ENCODE data around the gene MBNL2. TPM values are rescaled to one million over a fixed set of nuclear protein-coding genes. Genes with fewer than 3 reads are reported as not detected.

MBNL2 gene
- total and polyA plus RNA-seq, 10 of the 15 experiments (the other 5 are each of a cell fraction or from before 2014, with no cell fraction given), result 1.6 to 9.7 (median 6.7) TPM

DNA sequence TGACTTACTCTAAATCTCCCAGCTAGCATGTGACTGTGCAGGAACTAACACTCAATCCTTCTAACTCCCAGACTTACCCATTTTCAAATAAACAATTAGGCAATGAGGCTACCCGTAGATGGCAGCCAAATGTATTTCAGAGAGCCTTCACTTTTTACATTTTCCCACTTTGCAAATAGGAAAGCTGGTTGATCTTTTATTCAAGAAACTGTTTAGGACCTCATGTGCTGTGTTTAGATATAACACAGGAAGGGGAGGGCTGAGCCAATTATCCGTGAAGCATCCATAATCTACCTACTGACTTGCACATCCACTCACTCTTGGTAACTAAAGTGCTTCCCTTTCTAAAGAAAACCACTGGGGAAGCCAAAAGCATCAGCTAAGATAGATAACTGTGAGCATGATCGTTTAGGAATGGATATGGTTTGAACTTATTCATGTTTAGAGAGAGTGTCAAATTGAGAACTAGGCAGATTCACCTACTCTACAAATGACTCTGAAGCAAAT is 33.4 kb downstream of the MBNL2 start (continued):
- TF ChIP-seq, protein P1, sequence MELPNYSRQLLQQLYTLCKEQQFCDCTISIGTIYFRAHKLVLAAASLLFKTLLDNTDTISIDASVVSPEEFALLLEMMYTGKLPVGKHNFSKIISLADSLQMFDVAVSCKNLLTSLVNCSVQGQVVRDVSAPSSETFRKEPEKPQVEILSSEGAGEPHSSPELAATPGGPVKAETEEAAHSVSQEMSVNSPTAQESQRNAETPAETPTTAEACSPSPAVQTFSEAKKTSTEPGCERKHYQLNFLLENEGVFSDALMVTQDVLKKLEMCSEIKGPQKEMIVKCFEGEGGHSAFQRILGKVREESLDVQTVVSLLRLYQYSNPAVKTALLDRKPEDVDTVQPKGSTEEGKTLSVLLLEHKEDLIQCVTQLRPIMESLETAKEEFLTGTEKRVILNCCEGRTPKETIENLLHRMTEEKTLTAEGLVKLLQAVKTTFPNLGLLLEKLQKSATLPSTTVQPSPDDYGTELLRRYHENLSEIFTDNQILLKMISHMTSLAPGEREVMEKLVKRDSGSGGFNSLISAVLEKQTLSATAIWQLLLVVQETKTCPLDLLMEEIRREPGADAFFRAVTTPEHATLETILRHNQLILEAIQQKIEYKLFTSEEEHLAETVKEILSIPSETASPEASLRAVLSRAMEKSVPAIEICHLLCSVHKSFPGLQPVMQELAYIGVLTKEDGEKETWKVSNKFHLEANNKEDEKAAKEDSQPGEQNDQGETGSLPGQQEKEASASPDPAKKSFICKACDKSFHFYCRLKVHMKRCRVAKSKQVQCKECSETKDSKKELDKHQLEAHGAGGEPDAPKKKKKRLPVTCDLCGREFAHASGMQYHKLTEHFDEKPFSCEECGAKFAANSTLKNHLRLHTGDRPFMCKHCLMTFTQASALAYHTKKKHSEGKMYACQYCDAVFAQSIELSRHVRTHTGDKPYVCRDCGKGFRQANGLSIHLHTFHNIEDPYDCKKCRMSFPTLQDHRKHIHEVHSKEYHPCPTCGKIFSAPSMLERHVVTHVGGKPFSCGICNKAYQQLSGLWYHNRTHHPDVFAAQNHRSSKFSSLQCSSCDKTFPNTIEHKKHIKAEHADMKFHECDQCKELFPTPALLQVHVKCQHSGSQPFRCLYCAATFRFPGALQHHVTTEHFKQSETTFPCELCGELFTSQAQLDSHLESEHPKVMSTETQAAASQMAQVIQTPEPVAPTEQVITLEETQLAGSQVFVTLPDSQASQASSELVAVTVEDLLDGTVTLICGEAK (IDR thresholded peaks at IDR 0.05; ENCODE audit: borderline replicate concordance), result no peak
- TF ChIP-seq, protein P2, sequence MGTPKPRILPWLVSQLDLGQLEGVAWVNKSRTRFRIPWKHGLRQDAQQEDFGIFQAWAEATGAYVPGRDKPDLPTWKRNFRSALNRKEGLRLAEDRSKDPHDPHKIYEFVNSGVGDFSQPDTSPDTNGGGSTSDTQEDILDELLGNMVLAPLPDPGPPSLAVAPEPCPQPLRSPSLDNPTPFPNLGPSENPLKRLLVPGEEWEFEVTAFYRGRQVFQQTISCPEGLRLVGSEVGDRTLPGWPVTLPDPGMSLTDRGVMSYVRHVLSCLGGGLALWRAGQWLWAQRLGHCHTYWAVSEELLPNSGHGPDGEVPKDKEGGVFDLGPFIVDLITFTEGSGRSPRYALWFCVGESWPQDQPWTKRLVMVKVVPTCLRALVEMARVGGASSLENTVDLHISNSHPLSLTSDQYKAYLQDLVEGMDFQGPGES (IDR thresholded peaks at IDR 0.05), result no peak
- TF ChIP-seq TCF7 (IDR thresholded peaks at IDR 0.05; ENCODE audit: borderline replicate concordance) (no peak), NR2C2 (IDR thresholded peaks at IDR 0.05; ENCODE audit: borderline replicate concordance, control insufficient read depth, insufficient read length, low read depth) (no peak), REST (IDR thresholded peaks at IDR 0.05; ENCODE audit: low read depth, low read length) (no peak)
- TF ChIP-seq, protein P3, sequence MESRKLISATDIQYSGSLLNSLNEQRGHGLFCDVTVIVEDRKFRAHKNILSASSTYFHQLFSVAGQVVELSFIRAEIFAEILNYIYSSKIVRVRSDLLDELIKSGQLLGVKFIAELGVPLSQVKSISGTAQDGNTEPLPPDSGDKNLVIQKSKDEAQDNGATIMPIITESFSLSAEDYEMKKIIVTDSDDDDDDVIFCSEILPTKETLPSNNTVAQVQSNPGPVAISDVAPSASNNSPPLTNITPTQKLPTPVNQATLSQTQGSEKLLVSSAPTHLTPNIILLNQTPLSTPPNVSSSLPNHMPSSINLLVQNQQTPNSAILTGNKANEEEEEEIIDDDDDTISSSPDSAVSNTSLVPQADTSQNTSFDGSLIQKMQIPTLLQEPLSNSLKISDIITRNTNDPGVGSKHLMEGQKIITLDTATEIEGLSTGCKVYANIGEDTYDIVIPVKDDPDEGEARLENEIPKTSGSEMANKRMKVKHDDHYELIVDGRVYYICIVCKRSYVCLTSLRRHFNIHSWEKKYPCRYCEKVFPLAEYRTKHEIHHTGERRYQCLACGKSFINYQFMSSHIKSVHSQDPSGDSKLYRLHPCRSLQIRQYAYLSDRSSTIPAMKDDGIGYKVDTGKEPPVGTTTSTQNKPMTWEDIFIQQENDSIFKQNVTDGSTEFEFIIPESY (IDR thresholded peaks at IDR 0.05), result no peak

Data from GM12878 (cell line).